ACC112 (cell line): ENCODE measurements around the gene KRTAP17-1.

Source experiments
- H2AFZ ChIP-seq: fragments of 200-600 bp; sonication (generic); one replicate; pipeline ENCODE4 v1.6.0; 2017; ENCODE audit warnings: antibody characterized with exemption, low read length; ENCODE audit not compliant: unreplicated experiment
- H3K27ac ChIP-seq: fragments of 200-600 bp; sonication (generic); 2 replicates; pipeline ENCODE4 v1.5.1; 2014; ENCODE audit warnings: low read depth, mild to moderate bottlenecking, antibody characterized with exemption, low read length, moderate library complexity
- H3K27me3 ChIP-seq: fragments of 200-600 bp; sonication (generic); 2 replicates; pipeline ENCODE4 v1.6.1; 2014; ENCODE audit warnings: mild to moderate bottlenecking, antibody characterized with exemption, low read length, moderate library complexity, mixed read lengths; ENCODE audit not compliant: insufficient read depth
- H3K36me3 ChIP-seq: fragments of 200-600 bp; sonication (generic); 2 replicates; pipeline ENCODE4 v1.6.1; 2016; ENCODE audit warnings: mild to moderate bottlenecking, antibody characterized with exemption, low read length, moderate library complexity, mixed read lengths; ENCODE audit not compliant: insufficient read depth
- H3K4me1 ChIP-seq: fragments of 200-600 bp; sonication (generic); one replicate; pipeline ENCODE4 v1.6.1; 2016; ENCODE audit warnings: low read length, mixed read lengths; ENCODE audit not compliant: insufficient read depth, unreplicated experiment, control insufficient read depth
- H3K4me3 ChIP-seq: fragments of 200-600 bp; sonication (generic); 2 replicates; pipeline ENCODE4 v1.5.1; 2014; ENCODE audit warnings: mild to moderate bottlenecking, low read depth, low read length
- H3K79me2 ChIP-seq: fragments of 200-600 bp; sonication (generic); one replicate; pipeline ENCODE4 v1.6.0; 2016; ENCODE audit warnings: low read length; ENCODE audit not compliant: control insufficient read depth, unreplicated experiment, insufficient read depth

KRTAP17-1 gene

GRCh38 chr17:41322094-41322902 is 6.8 kb upstream of the KRTAP17-1 start:
- Histone ChIP-seq H2AFZ (no peak overlapping the region), H3K36me3 (no peaks in the 10 kb centered on the region), H3K27me3 (no peaks in the 10 kb centered on the region), H3K4me3 (no peak overlapping the region), H3K4me1 (no peaks in the 10 kb centered on the region), H3K27ac (no peak overlapping the region), H3K79me2 (no peaks in the 10 kb centered on the region)

DNA sequence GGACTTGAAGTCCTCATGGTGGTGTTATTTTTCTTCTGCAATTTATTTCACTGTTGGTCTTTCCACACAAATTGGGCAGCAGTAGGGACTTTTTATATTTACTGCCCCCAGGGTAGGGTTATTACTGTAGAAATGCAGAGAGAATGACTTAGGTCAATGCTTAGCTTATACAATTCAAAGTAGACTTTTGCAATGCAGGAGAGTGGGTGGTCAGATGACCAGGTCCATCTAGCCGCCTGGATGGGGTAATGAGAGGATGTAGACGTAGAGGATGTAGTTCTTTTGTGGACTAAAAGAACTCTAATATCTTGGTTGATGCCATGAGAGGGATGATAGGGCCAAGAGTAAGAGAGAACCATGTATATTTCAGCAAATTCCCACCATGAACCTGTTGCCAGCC is 2.7 kb upstream of the KRTAP17-1 start:
- no peak overlapping the region for H2AFZ ChIP-seq
- H3K4me3 ChIP-seq, result no peak overlapping the region
- H3K27me3 ChIP-seq, result no peaks in the 10 kb centered on the region
- H3K79me2 ChIP-seq, result no peaks in the 10 kb centered on the region
- H3K27ac ChIP-seq, result no peak overlapping the region
- H3K4me1 ChIP-seq, result no peaks in the 10 kb centered on the region
- H3K36me3 ChIP-seq, result no peaks in the 10 kb centered on the region

- H3K27me3 ChIP-seq, result no peaks in the 10 kb centered on the region
- H3K36me3 ChIP-seq, result no peaks in the 10 kb centered on the region
- no peak overlapping the region for H3K4me3 ChIP-seq
- no peaks in the 10 kb centered on the region for H3K4me1 ChIP-seq
- H2AFZ ChIP-seq, result no peak overlapping the region
- no peak overlapping the region for H3K27ac ChIP-seq
- no peaks in the 10 kb centered on the region for H3K79me2 ChIP-seq
Observed at GRCh38 chr17:41315814-41316445, 420 bp upstream of the KRTAP17-1 start.

DNA sequence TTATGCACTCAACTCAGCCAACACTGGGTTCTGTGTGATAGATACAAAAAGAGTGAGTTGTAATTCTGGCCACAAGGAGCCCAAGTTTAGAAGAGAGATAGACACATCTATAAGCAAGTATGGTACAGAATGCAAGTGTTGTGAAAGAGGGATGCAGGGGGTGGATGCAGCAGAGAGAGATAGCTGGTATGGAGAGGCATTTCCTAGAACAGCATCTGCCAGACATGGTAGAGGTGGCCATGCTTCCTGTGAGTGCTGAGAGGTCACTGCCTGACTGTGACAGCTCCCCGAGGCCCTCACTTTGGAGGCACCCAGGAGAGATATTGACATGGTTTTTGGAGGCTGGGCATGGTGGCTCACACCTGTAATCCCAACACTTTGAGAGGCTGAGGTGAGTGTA is 4.4 kb downstream of the KRTAP17-1 start:
- H3K79me2 ChIP-seq, result no peaks in the 10 kb centered on the region
- H3K27me3 ChIP-seq, result no peaks in the 10 kb centered on the region
- no peak overlapping the region for H2AFZ ChIP-seq
- no peak overlapping the region for H3K27ac ChIP-seq
- H3K4me3 ChIP-seq, result no peak overlapping the region
- H3K4me1 ChIP-seq, result no peaks in the 10 kb centered on the region
- no peaks in the 10 kb centered on the region for H3K36me3 ChIP-seq

DNA sequence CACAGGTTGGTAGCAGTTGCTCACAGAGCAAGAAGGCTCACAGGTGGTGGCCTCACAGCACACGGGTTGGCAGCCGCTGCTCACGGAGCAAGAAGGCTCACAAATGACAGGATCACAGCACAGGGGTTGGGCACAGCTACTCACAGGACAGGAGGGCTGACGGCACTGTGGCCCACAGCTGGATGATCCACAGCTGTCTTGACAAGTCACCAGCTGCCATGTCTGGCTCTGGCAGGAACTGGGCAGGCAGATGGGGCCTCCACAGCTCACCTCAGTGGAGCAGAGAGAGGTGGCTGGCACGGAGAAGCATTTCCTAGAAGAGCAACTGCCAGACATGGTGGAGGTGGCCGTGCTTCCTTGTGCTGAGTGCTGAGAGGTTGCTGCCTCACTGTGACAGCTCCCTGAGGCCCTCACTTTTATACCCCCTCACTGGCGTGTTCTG is 6.6 kb downstream of the KRTAP17-1 start, which contains the start of gene KRTAP16-1:
Gene KRTAP16-1 (minus strand): TSS at position 392 of the 442 bp plus-strand sequence. CDS start 56 bp downstream, at position 336.
- no peak within 1 kb of the TSS for H3K27ac ChIP-seq
- H2AFZ ChIP-seq, result no peak within 1 kb of the TSS
- H3K4me3 ChIP-seq, result no peak within 1 kb of the TSS
- H3K36me3 ChIP-seq, result no peaks in the 10 kb centered on the region
- H3K79me2 ChIP-seq, result no peaks in the 10 kb centered on the region
- no peaks in the 10 kb centered on the region for H3K27me3 ChIP-seq
- H3K4me1 ChIP-seq, result no peaks in the 10 kb centered on the region

DNA sequence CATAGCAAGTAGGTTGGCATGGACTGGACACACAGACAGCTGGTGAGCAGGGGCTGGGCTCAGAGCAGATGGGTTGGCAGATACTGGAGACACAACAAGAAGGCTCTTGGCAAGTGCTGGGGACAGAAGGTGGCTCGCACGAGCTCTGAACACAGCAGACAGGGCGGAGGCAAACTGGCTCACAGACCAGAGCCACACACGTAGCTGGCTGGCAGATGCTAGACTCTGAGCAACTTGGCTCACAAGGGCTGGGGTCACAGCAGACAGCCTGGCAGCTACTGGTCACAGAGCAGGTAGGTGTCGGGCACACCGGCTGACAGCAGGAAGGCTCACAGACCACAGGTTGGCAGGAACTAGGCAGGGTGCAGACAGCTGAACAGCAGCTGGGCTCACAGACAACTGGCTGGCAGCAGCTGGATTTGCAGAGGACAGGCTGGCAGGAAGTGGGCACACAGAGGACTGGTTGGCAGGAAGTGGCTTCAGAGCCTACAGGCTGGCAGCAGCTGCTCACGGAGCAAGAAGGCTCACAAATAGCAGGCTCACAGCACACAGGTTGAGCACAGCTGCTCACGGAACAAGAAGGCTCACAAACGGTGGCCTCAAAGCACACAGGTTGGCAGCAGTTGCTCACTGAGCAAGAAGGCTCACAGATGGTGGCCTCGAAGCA is 7.1 kb downstream of the KRTAP17-1 start:
- Histone ChIP-seq H3K4me1 (no peaks in the 10 kb centered on the region), H3K27me3 (no peaks in the 10 kb centered on the region), H2AFZ (no peak overlapping the region), H3K36me3 (no peaks in the 10 kb centered on the region), H3K79me2 (no peaks in the 10 kb centered on the region), H3K27ac (no peak overlapping the region), H3K4me3 (no peak overlapping the region)

DNA sequence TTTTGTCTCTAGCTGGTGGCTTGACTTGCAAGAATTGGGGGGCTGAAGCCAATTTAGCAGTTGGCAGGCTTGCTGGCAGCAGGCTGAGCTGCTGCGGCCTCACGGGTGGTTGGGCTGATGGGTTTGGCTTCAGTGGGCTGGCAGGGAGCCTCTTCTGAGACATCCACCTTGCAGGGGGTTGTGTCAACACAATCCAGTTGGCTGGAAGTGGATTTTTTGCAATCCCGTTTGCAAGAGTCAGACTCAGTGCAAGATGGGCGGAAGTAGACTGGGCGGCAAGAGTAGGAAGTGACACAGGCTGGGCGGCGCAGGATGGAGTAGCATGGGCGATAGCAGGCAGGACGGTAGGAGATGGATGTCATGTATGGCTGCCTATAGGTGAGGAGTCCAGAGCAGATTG is 7.9 kb downstream of the KRTAP17-1 start:
- H3K79me2 ChIP-seq, result no peaks in the 10 kb centered on the region
- H2AFZ ChIP-seq, result no peak overlapping the region
- no peaks in the 10 kb centered on the region for H3K36me3 ChIP-seq
- H3K27ac ChIP-seq, result no peak overlapping the region
- H3K27me3 ChIP-seq, result no peaks in the 10 kb centered on the region
- no peak overlapping the region for H3K4me3 ChIP-seq
- H3K4me1 ChIP-seq, result no peaks in the 10 kb centered on the region

- no peaks in the 10 kb centered on the region for H3K27me3 ChIP-seq
- no peak overlapping the region for H2AFZ ChIP-seq
- no peaks in the 10 kb centered on the region for H3K4me1 ChIP-seq
- no peak overlapping the region for H3K4me3 ChIP-seq
- H3K27ac ChIP-seq, result no peak overlapping the region
- no peaks in the 10 kb centered on the region for H3K36me3 ChIP-seq
- H3K79me2 ChIP-seq, result no peaks in the 10 kb centered on the region
Observed at GRCh38 chr17:41304091-41304490, 11.4 kb downstream of the KRTAP17-1 start.

GRCh38 chr17:41302981-41303380 is 12.5 kb downstream of the KRTAP17-1 start:
- no peaks in the 10 kb centered on the region for H3K4me1 ChIP-seq
- no peaks in the 10 kb centered on the region for H3K79me2 ChIP-seq
- no peak overlapping the region for H3K4me3 ChIP-seq
- H3K27me3 ChIP-seq, result no peaks in the 10 kb centered on the region
- H2AFZ ChIP-seq, result no peak overlapping the region
- no peaks in the 10 kb centered on the region for H3K36me3 ChIP-seq
- H3K27ac ChIP-seq, result no peak overlapping the region

DNA sequence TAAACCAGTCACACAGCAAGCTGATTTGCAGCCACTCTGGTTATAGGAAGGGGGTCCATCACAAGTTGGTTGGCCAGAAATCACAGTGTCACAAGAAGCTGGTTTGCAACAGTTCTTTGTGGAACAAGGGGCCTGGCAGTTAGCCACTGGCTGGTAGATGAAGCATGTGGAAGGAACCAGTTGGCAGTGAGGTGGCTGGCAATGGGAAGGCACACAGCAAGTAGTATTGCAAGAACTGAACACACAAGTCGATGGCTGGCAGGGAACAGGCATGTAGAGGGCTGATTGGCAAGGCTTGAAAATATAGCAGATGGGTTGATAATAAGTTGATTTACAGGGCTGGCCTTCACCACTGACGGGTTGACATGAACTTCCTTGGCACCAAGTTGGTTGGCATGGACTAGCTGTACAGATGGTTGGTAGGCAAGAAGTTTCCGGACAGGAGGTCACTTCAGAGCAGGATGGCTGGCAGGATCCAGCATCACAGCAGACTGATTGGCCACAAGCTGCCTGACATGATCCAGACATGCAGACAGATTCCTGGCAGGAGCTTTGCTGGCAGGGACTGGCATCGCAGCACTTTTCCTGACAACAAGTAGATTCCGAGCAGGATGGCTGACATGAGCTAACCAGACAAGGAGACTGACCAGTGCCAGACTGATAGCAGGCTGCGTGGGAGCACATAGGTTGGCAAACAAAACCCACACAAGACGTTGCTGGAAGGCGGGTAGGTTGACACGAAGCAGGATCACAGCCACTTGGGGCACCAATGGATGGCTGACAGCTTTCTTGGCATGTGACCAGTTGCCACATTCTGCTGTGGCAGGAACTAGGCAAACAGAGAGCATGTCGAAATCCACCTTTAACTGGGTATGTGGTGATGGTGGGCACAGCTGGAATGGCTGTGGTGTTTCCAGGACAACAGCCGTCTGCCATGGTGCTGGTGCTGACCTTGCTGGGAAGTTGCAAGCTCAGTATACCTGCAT is 13.3 kb downstream of the KRTAP17-1 start, which contains the start of gene KRTAP29-1:
Gene KRTAP29-1 (minus strand): TSS at position 936 of the 986 bp plus-strand sequence. CDS start 0 bp downstream, at position 936.
- Histone ChIP-seq H3K27me3 (no peaks in the 10 kb centered on the region), H3K36me3 (no peaks in the 10 kb centered on the region)

More for the DNA sequence above, 13.3 kb downstream of the KRTAP17-1 start, which contains the start of gene KRTAP29-1:
- Histone ChIP-seq H3K4me1 (no peaks in the 10 kb centered on the region), H2AFZ (no peak within 1 kb of the TSS), H3K27ac (no peak within 1 kb of the TSS), H3K79me2 (no peaks in the 10 kb centered on the region), H3K4me3 (no peak within 1 kb of the TSS)
